ENCODE data around the gene ARHGAP4. TPM values are rescaled to one million over a fixed set of nuclear protein-coding genes. Genes with fewer than 3 reads are reported as not detected.

ARHGAP4 gene
- total and polyA plus RNA-seq, 10 of the 15 experiments (the other 5 are each of a cell fraction or from before 2014, with no cell fraction given) = 0.71 to 120 (median 44.3) TPM

DNA sequence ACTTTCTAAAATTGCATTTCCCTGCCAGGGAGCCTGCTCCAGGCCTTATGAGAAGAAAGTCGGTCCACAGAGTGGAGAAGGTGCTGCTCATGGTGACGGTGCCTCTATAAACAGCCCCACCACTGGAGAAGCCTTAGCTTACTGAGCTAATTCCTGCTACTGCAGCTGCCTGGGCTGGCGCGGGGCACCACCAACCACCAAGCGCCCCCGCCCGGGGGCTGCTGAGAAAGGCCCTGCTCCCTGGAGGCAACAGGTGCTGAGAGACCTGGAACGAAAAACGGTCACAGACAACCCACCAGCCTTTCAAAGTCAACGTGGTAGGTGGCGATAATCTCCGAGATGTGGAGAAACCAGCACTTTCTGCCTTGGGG lies 42.7 kb upstream of the ARHGAP4 start (continued):
- TF ChIP-seq, protein P1, sequence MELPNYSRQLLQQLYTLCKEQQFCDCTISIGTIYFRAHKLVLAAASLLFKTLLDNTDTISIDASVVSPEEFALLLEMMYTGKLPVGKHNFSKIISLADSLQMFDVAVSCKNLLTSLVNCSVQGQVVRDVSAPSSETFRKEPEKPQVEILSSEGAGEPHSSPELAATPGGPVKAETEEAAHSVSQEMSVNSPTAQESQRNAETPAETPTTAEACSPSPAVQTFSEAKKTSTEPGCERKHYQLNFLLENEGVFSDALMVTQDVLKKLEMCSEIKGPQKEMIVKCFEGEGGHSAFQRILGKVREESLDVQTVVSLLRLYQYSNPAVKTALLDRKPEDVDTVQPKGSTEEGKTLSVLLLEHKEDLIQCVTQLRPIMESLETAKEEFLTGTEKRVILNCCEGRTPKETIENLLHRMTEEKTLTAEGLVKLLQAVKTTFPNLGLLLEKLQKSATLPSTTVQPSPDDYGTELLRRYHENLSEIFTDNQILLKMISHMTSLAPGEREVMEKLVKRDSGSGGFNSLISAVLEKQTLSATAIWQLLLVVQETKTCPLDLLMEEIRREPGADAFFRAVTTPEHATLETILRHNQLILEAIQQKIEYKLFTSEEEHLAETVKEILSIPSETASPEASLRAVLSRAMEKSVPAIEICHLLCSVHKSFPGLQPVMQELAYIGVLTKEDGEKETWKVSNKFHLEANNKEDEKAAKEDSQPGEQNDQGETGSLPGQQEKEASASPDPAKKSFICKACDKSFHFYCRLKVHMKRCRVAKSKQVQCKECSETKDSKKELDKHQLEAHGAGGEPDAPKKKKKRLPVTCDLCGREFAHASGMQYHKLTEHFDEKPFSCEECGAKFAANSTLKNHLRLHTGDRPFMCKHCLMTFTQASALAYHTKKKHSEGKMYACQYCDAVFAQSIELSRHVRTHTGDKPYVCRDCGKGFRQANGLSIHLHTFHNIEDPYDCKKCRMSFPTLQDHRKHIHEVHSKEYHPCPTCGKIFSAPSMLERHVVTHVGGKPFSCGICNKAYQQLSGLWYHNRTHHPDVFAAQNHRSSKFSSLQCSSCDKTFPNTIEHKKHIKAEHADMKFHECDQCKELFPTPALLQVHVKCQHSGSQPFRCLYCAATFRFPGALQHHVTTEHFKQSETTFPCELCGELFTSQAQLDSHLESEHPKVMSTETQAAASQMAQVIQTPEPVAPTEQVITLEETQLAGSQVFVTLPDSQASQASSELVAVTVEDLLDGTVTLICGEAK (IDR thresholded peaks at IDR 0.05; ENCODE audit: borderline replicate concordance) = no peak
- TF ChIP-seq, protein P2, sequence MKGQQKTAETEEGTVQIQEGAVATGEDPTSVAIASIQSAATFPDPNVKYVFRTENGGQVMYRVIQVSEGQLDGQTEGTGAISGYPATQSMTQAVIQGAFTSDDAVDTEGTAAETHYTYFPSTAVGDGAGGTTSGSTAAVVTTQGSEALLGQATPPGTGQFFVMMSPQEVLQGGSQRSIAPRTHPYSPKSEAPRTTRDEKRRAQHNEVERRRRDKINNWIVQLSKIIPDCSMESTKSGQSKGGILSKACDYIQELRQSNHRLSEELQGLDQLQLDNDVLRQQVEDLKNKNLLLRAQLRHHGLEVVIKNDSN (IDR thresholded peaks at IDR 0.05; ENCODE audit: borderline replicate concordance, extremely low read length, insufficient read depth, low read depth, low read length) = no peak
- TF ChIP-seq JUND (IDR thresholded peaks at IDR 0.05; ENCODE audit: low read depth, low read length) (no peak), BHLHE40 (IDR thresholded peaks at IDR 0.05; ENCODE audit: borderline replicate concordance in 1 of 2, low read depth in 2 of 2, low read length in 1 of 2) (0 out of 4 replicates have a peak, but pooled peaks of 1 of the 2 experiments have one; percentile 5), NRF1 (conservative IDR thresholded peaks at IDR 0.05; ENCODE audit: low read depth, low read length) (no peak), FOXM1 (IDR thresholded peaks at IDR 0.05; ENCODE audit: low read depth, low read length) (no peak), CHD2 (IDR thresholded peaks at IDR 0.05; ENCODE audit: borderline replicate concordance, low read depth, low read length) (no peak), ZBED1 (IDR thresholded peaks at IDR 0.05; ENCODE audit: borderline replicate concordance) (no peak), NFXL1 (IDR thresholded peaks at IDR 0.05; ENCODE audit: borderline replicate concordance) (no peak), ZZZ3 (IDR thresholded peaks at IDR 0.05; ENCODE audit: control insufficient read depth, insufficient read length, low read depth) (no peak), RUNX3 (IDR thresholded peaks at IDR 0.05; ENCODE audit: low read length) (no peak)
- TF ChIP-seq, protein P3, sequence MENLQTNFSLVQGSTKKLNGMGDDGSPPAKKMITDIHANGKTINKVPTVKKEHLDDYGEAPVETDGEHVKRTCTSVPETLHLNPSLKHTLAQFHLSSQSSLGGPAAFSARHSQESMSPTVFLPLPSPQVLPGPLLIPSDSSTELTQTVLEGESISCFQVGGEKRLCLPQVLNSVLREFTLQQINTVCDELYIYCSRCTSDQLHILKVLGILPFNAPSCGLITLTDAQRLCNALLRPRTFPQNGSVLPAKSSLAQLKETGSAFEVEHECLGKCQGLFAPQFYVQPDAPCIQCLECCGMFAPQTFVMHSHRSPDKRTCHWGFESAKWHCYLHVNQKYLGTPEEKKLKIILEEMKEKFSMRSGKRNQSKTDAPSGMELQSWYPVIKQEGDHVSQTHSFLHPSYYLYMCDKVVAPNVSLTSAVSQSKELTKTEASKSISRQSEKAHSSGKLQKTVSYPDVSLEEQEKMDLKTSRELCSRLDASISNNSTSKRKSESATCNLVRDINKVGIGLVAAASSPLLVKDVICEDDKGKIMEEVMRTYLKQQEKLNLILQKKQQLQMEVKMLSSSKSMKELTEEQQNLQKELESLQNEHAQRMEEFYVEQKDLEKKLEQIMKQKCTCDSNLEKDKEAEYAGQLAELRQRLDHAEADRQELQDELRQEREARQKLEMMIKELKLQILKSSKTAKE (IDR thresholded peaks at IDR 0.05; ENCODE audit: low read depth, poor library complexity, severe bottlenecking) = no peak
- TF ChIP-seq, protein P4, sequence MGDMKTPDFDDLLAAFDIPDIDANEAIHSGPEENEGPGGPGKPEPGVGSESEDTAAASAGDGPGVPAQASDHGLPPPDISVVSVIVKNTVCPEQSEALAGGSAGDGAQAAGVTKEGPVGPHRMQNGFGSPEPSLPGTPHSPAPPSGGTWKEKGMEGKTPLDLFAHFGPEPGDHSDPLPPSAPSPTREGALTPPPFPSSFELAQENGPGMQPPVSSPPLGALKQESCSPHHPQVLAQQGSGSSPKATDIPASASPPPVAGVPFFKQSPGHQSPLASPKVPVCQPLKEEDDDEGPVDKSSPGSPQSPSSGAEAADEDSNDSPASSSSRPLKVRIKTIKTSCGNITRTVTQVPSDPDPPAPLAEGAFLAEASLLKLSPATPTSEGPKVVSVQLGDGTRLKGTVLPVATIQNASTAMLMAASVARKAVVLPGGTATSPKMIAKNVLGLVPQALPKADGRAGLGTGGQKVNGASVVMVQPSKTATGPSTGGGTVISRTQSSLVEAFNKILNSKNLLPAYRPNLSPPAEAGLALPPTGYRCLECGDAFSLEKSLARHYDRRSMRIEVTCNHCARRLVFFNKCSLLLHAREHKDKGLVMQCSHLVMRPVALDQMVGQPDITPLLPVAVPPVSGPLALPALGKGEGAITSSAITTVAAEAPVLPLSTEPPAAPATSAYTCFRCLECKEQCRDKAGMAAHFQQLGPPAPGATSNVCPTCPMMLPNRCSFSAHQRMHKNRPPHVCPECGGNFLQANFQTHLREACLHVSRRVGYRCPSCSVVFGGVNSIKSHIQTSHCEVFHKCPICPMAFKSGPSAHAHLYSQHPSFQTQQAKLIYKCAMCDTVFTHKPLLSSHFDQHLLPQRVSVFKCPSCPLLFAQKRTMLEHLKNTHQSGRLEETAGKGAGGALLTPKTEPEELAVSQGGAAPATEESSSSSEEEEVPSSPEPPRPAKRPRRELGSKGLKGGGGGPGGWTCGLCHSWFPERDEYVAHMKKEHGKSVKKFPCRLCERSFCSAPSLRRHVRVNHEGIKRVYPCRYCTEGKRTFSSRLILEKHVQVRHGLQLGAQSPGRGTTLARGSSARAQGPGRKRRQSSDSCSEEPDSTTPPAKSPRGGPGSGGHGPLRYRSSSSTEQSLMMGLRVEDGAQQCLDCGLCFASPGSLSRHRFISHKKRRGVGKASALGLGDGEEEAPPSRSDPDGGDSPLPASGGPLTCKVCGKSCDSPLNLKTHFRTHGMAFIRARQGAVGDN (IDR thresholded peaks at IDR 0.05) = 0 out of 2 replicates have a peak, but pooled peaks have one; percentile 19
- TF ChIP-seq, protein P5, sequence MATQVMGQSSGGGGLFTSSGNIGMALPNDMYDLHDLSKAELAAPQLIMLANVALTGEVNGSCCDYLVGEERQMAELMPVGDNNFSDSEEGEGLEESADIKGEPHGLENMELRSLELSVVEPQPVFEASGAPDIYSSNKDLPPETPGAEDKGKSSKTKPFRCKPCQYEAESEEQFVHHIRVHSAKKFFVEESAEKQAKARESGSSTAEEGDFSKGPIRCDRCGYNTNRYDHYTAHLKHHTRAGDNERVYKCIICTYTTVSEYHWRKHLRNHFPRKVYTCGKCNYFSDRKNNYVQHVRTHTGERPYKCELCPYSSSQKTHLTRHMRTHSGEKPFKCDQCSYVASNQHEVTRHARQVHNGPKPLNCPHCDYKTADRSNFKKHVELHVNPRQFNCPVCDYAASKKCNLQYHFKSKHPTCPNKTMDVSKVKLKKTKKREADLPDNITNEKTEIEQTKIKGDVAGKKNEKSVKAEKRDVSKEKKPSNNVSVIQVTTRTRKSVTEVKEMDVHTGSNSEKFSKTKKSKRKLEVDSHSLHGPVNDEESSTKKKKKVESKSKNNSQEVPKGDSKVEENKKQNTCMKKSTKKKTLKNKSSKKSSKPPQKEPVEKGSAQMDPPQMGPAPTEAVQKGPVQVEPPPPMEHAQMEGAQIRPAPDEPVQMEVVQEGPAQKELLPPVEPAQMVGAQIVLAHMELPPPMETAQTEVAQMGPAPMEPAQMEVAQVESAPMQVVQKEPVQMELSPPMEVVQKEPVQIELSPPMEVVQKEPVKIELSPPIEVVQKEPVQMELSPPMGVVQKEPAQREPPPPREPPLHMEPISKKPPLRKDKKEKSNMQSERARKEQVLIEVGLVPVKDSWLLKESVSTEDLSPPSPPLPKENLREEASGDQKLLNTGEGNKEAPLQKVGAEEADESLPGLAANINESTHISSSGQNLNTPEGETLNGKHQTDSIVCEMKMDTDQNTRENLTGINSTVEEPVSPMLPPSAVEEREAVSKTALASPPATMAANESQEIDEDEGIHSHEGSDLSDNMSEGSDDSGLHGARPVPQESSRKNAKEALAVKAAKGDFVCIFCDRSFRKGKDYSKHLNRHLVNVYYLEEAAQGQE (IDR thresholded peaks at IDR 0.05; ENCODE audit: low read depth, low read length) = no peak

All from GM12878 (cell line).